ENCODE results near the gene PPP3R2.

DNA sequence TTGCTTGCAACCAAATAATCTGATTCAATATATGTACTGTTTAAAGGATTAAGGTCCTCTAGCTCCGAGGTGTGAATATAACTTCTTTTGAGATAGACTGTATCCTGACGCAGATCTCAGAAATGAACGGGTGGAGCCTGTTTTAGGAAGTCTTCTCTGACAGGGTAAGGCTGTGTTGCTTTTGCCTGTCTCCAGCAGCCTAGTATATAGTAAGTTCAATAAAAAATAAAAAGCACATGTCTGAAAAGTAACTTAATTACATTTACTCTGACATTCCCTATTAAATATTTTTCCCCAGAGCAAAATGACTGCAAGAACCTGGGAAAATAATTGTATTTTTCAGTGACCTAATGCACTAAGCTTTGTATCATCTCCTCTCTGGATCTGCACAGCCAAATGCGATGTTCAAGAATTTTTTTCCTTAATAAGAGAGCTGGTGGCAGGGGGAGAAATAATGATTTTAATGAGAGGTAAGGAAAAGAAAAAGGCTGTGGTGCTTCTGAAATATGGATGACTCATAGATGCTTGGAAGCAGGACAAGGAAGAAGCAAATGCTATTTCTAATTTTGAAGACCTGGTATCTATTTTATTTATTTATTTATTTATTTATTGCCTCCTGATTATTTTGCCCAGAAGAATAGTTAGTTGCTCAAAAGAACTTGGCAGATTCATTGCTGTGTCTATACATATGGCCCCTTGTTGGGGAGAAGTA lies 7.3 kb downstream of the PPP3R2 start:
- TF ChIP-seq, protein P1, sequence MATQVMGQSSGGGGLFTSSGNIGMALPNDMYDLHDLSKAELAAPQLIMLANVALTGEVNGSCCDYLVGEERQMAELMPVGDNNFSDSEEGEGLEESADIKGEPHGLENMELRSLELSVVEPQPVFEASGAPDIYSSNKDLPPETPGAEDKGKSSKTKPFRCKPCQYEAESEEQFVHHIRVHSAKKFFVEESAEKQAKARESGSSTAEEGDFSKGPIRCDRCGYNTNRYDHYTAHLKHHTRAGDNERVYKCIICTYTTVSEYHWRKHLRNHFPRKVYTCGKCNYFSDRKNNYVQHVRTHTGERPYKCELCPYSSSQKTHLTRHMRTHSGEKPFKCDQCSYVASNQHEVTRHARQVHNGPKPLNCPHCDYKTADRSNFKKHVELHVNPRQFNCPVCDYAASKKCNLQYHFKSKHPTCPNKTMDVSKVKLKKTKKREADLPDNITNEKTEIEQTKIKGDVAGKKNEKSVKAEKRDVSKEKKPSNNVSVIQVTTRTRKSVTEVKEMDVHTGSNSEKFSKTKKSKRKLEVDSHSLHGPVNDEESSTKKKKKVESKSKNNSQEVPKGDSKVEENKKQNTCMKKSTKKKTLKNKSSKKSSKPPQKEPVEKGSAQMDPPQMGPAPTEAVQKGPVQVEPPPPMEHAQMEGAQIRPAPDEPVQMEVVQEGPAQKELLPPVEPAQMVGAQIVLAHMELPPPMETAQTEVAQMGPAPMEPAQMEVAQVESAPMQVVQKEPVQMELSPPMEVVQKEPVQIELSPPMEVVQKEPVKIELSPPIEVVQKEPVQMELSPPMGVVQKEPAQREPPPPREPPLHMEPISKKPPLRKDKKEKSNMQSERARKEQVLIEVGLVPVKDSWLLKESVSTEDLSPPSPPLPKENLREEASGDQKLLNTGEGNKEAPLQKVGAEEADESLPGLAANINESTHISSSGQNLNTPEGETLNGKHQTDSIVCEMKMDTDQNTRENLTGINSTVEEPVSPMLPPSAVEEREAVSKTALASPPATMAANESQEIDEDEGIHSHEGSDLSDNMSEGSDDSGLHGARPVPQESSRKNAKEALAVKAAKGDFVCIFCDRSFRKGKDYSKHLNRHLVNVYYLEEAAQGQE (IDR thresholded peaks at IDR 0.05) = no peak
- TF ChIP-seq POLR2AphosphoS2 (conservative IDR thresholded peaks at IDR 0.05; ENCODE audit: low read length) (no peak), SMC3 (IDR thresholded peaks at IDR 0.05) (no peak), EP300 (IDR thresholded peaks at IDR 0.05) (no peak), KDM1A (IDR thresholded peaks at IDR 0.05; ENCODE audit: low read depth) (no peak), RAD21 (conservative IDR thresholded peaks at IDR 0.05 in 1 of 2, IDR thresholded peaks at IDR 0.05 in 1 of 2) (no peak), JUNB (IDR thresholded peaks at IDR 0.05) (no peak), POLR2A (IDR thresholded peaks at IDR 0.05; ENCODE audit: low read length) (no peak)
- TF ChIP-seq, protein P2, sequence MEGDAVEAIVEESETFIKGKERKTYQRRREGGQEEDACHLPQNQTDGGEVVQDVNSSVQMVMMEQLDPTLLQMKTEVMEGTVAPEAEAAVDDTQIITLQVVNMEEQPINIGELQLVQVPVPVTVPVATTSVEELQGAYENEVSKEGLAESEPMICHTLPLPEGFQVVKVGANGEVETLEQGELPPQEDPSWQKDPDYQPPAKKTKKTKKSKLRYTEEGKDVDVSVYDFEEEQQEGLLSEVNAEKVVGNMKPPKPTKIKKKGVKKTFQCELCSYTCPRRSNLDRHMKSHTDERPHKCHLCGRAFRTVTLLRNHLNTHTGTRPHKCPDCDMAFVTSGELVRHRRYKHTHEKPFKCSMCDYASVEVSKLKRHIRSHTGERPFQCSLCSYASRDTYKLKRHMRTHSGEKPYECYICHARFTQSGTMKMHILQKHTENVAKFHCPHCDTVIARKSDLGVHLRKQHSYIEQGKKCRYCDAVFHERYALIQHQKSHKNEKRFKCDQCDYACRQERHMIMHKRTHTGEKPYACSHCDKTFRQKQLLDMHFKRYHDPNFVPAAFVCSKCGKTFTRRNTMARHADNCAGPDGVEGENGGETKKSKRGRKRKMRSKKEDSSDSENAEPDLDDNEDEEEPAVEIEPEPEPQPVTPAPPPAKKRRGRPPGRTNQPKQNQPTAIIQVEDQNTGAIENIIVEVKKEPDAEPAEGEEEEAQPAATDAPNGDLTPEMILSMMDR (IDR thresholded peaks at IDR 0.05) = no peak
